ENCODE results near the gene VANGL2. TPM values are rescaled to one million over a fixed set of nuclear protein-coding genes. Genes with fewer than 3 reads are reported as not detected.

Gene VANGL2
- total RNA-seq, 1 donor from 2014 or later = 25.5 TPM

DNA sequence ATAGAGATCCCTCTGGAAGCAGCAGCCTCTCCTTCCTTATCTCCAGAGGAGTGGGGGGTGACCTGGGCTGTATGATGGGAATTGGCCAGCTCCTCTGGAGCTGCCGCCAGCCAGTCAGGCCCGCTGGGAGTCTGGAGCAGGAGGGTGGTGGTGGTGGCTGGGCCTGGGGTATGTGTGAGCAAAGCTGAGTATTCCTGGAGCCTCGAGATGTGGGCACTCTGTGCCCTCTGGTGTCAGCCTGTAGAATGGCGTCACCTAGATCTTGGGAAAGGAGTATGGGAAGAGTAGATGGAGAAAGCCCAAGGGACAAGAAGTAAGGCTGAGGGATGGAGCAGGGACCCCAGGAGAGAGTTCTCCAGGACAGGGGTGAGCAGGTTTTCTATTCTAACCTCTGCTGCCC, 16.0 kb downstream of the VANGL2 start:
- Histone ChIP-seq H3K4me3 (ENCODE audit: insufficient read depth, low read depth, low read length) (no peak overlapping the region), H3K79me2 (ENCODE audit: insufficient read depth, low read length) (peaks cover 7% of the 10 kb centered on the region), H3K4me2 (ENCODE audit: low read length) (no peak overlapping the region), H3K9me3 (ENCODE audit: insufficient read depth, low read depth, low read length) (no peaks in the 10 kb centered on the region), H3K27me3 (ENCODE audit: insufficient read depth, low read length) (no peaks in the 10 kb centered on the region), H3K4me1 (ENCODE audit: insufficient read depth, low read length) (no peaks in the 10 kb centered on the region), H3K27ac (ENCODE audit: low read depth, low read length) (no peak overlapping the region), H3K36me3 (ENCODE audit: insufficient read depth, low read length) (no peaks in the 10 kb centered on the region), H2AFZ (ENCODE audit: low read depth, low read length) (no peak overlapping the region), H4K20me1 (ENCODE audit: insufficient read depth, low read length) (no peaks in the 10 kb centered on the region), H3K9ac (ENCODE audit: low read length) (no peak overlapping the region)
- no peak overlapping the region for H3K27ac Mint-ChIP-seq (ENCODE audit: unreplicated experiment)
- FAIRE-seq = no peak
- peaks cover 6% of the 10 kb centered on the region for H3K4me1 Mint-ChIP-seq (ENCODE audit: low read depth, unreplicated experiment)
- H3K36me3 Mint-ChIP-seq (ENCODE audit: low read depth, unreplicated experiment) = peaks cover 18% of the 10 kb centered on the region
- TF ChIP-seq, protein P1, sequence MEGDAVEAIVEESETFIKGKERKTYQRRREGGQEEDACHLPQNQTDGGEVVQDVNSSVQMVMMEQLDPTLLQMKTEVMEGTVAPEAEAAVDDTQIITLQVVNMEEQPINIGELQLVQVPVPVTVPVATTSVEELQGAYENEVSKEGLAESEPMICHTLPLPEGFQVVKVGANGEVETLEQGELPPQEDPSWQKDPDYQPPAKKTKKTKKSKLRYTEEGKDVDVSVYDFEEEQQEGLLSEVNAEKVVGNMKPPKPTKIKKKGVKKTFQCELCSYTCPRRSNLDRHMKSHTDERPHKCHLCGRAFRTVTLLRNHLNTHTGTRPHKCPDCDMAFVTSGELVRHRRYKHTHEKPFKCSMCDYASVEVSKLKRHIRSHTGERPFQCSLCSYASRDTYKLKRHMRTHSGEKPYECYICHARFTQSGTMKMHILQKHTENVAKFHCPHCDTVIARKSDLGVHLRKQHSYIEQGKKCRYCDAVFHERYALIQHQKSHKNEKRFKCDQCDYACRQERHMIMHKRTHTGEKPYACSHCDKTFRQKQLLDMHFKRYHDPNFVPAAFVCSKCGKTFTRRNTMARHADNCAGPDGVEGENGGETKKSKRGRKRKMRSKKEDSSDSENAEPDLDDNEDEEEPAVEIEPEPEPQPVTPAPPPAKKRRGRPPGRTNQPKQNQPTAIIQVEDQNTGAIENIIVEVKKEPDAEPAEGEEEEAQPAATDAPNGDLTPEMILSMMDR (IDR thresholded peaks at IDR 0.05; ENCODE audit: insufficient read depth, low read depth, low read length) = peak; percentile 54
- TF ChIP-seq EZH2 (IDR thresholded peaks at IDR 0.05; ENCODE audit: insufficient read depth, low read length) = no peak
- peaks cover 2% of the 10 kb centered on the region for H3K9me3 Mint-ChIP-seq (ENCODE audit: unreplicated experiment)
- H3K4me3 Mint-ChIP-seq (ENCODE audit: unreplicated experiment) = no peak overlapping the region
- no peaks in the 10 kb centered on the region for H3K27me3 Mint-ChIP-seq (ENCODE audit: low read depth, unreplicated experiment)
- peak; percentile 20 for DNase-seq (ENCODE audit: low read depth)

DNA sequence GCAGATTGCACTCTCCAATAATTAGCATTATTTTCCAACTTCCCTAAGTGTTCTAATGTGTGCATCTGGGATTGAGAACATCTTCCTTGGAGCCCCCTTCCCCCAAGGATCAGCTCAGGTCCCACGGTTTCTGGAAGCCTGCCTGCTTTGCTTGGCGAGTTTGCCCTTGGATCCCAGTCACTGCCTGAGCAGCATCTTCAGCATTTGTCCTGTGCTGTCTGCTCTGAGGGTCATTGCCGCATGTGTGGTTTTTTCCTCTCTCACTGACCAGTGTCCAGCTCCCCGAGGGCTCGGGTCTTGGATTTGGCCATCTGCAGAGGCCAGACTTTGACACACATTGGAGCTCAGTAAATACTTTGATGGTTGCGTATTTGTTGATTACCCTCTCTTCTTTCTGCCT, 18.1 kb downstream of the VANGL2 start:
- Mint-ChIP-seq H3K4me3 (ENCODE audit: unreplicated experiment) (no peak overlapping the region), H3K9me3 (ENCODE audit: unreplicated experiment) (peaks cover 2% of the 10 kb centered on the region), H3K27me3 (ENCODE audit: low read depth, unreplicated experiment) (no peaks in the 10 kb centered on the region), H3K4me1 (ENCODE audit: low read depth, unreplicated experiment) (peaks cover 2% of the 10 kb centered on the region), H3K36me3 (ENCODE audit: low read depth, unreplicated experiment) (peaks cover 27% of the 10 kb centered on the region), H3K27ac (ENCODE audit: unreplicated experiment) (no peak overlapping the region)
- H3K9me3 ChIP-seq (ENCODE audit: insufficient read depth, low read depth, low read length) = no peaks in the 10 kb centered on the region
- H4K20me1 ChIP-seq (ENCODE audit: insufficient read depth, low read length) = no peaks in the 10 kb centered on the region
- TF ChIP-seq EZH2 (IDR thresholded peaks at IDR 0.05; ENCODE audit: insufficient read depth, low read length) = no peak
- TF ChIP-seq, protein P1 (IDR thresholded peaks at IDR 0.05; ENCODE audit: insufficient read depth, low read depth, low read length) = no peak
- H3K4me3 ChIP-seq (ENCODE audit: insufficient read depth, low read depth, low read length) = no peak overlapping the region
- H3K9ac ChIP-seq (ENCODE audit: low read length) = no peak overlapping the region
- no peaks in the 10 kb centered on the region for H3K4me1 ChIP-seq (ENCODE audit: insufficient read depth, low read length)
- H2AFZ ChIP-seq (ENCODE audit: low read depth, low read length) = no peak overlapping the region
- H3K4me2 ChIP-seq (ENCODE audit: low read length) = no peak overlapping the region
- DNase-seq (ENCODE audit: low read depth) = no peak
- no peaks in the 10 kb centered on the region for H3K27me3 ChIP-seq (ENCODE audit: insufficient read depth, low read length)
- no peak overlapping the region for H3K27ac ChIP-seq (ENCODE audit: low read depth, low read length)
- H3K79me2 ChIP-seq (ENCODE audit: insufficient read depth, low read length) = no peaks in the 10 kb centered on the region
- no peak for FAIRE-seq
- H3K36me3 ChIP-seq (ENCODE audit: insufficient read depth, low read length) = no peaks in the 10 kb centered on the region

DNA sequence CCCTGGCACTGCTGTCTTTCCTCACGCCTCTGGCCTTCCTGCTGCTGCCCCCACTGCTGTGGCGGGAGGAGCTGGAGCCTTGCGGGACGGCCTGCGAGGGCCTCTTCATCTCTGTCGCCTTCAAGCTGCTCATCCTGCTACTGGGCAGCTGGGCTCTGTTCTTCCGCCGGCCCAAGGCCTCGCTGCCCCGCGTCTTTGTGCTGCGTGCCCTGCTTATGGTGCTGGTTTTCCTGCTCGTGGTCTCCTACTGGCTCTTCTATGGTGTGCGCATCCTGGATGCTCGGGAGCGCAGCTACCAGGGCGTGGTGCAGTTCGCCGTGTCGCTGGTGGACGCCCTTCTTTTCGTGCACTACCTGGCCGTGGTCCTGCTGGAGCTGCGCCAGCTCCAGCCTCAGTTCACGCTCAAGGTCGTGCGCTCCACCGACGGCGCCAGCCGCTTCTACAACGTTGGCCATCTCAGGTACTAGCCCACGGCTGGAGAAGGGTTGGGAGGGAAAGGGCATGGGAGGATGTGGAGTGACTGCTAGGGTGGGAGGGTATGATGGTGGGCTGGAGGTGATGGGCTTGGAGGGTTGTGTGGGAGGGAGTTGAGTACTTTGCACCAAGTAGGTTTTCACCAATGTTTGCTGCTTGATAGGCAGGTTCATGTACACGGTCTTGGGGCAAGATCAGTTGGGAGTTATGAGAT, 18.9 kb downstream of the VANGL2 start:
- H3K9me3 ChIP-seq (ENCODE audit: insufficient read depth, low read depth, low read length) = no peaks in the 10 kb centered on the region
- TF ChIP-seq, protein P1 (IDR thresholded peaks at IDR 0.05; ENCODE audit: insufficient read depth, low read depth, low read length) = no peak
- no peak for TF ChIP-seq EZH2 (IDR thresholded peaks at IDR 0.05; ENCODE audit: insufficient read depth, low read length)
- no peak overlapping the region for H3K27ac ChIP-seq (ENCODE audit: low read depth, low read length)
- H3K9me3 Mint-ChIP-seq (ENCODE audit: unreplicated experiment) = no peaks in the 10 kb centered on the region
- peaks cover 29% of the 10 kb centered on the region for H3K36me3 Mint-ChIP-seq (ENCODE audit: low read depth, unreplicated experiment)
- H3K27me3 Mint-ChIP-seq (ENCODE audit: low read depth, unreplicated experiment) = no peaks in the 10 kb centered on the region
- peaks cover 2% of the 10 kb centered on the region for H3K4me1 Mint-ChIP-seq (ENCODE audit: low read depth, unreplicated experiment)
- H3K79me2 ChIP-seq (ENCODE audit: insufficient read depth, low read length) = no peaks in the 10 kb centered on the region
- no peak for DNase-seq (ENCODE audit: low read depth)
- H3K4me2 ChIP-seq (ENCODE audit: low read length) = no peak overlapping the region
- no peak overlapping the region for H3K9ac ChIP-seq (ENCODE audit: low read length)
- H2AFZ ChIP-seq (ENCODE audit: low read depth, low read length) = no peak overlapping the region
- no peaks in the 10 kb centered on the region for H3K27me3 ChIP-seq (ENCODE audit: insufficient read depth, low read length)
- no peaks in the 10 kb centered on the region for H4K20me1 ChIP-seq (ENCODE audit: insufficient read depth, low read length)
- H3K4me3 Mint-ChIP-seq (ENCODE audit: unreplicated experiment) = no peak overlapping the region
- H3K36me3 ChIP-seq (ENCODE audit: insufficient read depth, low read length) = no peaks in the 10 kb centered on the region
- FAIRE-seq = no peak
- H3K4me3 ChIP-seq (ENCODE audit: insufficient read depth, low read depth, low read length) = no peak overlapping the region
- peak overlapping the region; percentile 20 for H3K27ac Mint-ChIP-seq (ENCODE audit: unreplicated experiment)
- H3K4me1 ChIP-seq (ENCODE audit: insufficient read depth, low read length) = no peaks in the 10 kb centered on the region

Data from astrocyte (in vitro differentiated cells and primary cell).